GM13976 (cell line): Measurements from ENCODE around the gene SLC10A4.

Experiments
- DNase-seq: peaks from one replicate; pipeline ENCODE4 v3.0.0; 2012; ENCODE audit warnings: low spot score
- in situ Hi-C: fragments of 300-500 bp; cut with MboI; formaldehyde crosslinking; loops from one replicate; pipeline ENCODE4 v1.12.0; 2022; ENCODE audit warnings: low sequenced_read_pairs, mixed read lengths, inconsistent platforms; ENCODE audit not compliant: unreplicated experiment
- TF ChIP-seq, protein P1 (sequence below): IDR thresholded peaks from 2 replicates; pipeline ENCODE4 v1.5.1; 2012; ENCODE audit warnings: borderline replicate concordance, mild to moderate bottlenecking; ENCODE audit not compliant: insufficient read depth; ENCODE audit errors: extremely low read depth, missing control alignments, control extremely low read depth

The SLC10A4 gene

DNA sequence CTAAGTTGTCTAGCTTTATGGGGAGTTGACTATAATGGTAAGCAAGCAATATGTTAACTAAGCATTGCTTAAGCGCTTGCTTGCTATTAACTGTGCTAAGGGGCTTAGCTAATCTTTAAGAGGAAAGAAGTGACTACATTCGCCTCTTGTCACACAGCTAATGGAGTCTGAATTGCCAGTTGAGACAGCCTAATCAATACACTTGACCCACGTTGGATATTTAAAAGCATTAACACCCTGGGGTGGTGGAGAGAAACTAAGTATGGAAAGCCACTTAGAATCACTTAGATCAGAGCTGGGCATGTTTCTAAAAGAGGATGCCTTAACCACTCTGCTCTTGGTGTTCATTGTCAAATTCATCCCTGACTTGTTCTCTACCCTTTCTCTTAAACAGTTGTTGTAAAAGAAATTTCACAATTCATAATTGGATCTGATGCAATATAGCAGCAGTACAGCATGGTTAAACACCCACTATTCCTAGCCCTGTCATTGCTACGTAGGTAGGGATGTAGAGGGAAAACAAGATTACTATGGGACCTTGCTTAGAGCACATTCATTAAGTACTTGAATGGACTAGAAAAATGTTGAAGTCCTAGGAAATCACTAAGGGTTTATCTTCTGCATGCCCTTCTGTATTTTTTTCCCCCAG is 10.4 kb downstream of the SLC10A4 start:
- no peak for DNase-seq
- in situ Hi-C loops = loop anchor here (10.0 kb wide), 1 partner anchor 59 kb away; no protein-coding TSS in a partner anchor
- TF ChIP-seq, protein P1, sequence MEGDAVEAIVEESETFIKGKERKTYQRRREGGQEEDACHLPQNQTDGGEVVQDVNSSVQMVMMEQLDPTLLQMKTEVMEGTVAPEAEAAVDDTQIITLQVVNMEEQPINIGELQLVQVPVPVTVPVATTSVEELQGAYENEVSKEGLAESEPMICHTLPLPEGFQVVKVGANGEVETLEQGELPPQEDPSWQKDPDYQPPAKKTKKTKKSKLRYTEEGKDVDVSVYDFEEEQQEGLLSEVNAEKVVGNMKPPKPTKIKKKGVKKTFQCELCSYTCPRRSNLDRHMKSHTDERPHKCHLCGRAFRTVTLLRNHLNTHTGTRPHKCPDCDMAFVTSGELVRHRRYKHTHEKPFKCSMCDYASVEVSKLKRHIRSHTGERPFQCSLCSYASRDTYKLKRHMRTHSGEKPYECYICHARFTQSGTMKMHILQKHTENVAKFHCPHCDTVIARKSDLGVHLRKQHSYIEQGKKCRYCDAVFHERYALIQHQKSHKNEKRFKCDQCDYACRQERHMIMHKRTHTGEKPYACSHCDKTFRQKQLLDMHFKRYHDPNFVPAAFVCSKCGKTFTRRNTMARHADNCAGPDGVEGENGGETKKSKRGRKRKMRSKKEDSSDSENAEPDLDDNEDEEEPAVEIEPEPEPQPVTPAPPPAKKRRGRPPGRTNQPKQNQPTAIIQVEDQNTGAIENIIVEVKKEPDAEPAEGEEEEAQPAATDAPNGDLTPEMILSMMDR = no peak

DNA sequence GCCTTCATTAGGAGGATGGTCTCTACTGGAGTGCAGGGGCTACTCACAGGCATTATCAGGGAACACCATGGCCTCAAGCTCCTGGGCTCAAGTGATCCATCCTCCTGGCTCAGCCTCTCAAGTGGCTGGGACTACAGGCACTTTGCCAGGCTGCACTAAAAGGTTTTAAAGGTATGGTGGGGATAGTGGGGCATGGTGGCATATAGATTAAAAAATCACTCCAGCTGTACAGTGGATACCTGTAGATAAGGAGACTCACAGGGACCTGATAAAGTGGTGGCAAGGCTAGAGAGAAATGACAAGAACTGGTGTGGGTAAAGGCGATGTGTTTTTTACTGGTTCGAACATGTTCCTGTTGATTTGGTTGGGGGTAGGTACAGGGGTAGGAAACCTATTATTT is 12.8 kb downstream of the SLC10A4 start:
- in situ Hi-C loops = loop anchor here (10.0 kb wide), 1 partner anchor 61 kb away; no protein-coding TSS in a partner anchor
- no peak for DNase-seq
- TF ChIP-seq, protein P1 = no peak

DNA sequence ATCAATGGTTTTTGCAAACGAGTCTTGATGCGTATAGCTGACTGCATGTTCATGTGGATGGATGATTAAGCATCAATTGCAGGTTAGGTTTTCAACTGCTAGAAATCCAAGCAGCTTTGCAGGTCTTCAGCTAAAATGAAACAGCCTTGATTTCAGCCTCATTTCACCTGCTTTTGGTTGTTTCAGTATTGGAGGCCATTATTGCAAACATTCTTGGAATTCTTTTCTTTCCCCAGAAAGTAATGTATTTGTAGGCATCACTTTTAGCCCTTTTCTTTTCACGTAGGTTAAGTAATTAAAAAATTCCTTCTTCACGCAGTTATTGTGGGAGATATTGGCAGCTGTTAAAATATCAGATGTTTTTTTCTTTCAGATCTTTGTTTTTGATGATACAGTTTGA is 15.8 kb downstream of the SLC10A4 start:
- in situ Hi-C loops = loop anchor here (10.0 kb wide), 1 partner anchor 64 kb away; no protein-coding TSS in a partner anchor
- no peak for DNase-seq
- TF ChIP-seq, protein P1 = no peak

DNA sequence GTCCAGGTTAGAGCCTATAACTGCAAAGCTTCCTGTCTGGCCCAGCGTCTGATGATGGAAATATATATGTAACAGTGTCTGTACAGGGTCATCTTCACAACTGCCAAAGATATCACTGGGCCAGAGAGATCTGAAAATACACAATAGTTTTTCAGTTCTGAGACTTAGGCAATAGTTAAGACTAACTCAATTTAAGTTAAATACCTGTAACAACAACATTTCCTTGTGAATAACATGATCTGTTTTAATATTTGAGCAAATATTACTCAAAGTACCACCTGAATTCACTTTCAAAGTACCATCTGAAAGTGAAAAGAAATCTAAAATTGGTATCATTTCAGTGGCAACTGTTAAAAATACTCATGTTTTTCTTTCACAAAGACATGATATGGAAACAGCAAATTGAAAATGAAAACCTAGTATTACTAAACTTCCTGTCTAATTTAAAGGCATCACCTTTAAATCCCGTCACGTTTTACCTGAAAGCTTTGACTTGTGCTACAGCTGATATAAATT is 16.5 kb downstream of the SLC10A4 start:
- no peak for DNase-seq
- TF ChIP-seq, protein P1 = no peak
- in situ Hi-C loops = loop anchor here (10.0 kb wide), 1 partner anchor 65 kb away; no protein-coding TSS in a partner anchor

DNA sequence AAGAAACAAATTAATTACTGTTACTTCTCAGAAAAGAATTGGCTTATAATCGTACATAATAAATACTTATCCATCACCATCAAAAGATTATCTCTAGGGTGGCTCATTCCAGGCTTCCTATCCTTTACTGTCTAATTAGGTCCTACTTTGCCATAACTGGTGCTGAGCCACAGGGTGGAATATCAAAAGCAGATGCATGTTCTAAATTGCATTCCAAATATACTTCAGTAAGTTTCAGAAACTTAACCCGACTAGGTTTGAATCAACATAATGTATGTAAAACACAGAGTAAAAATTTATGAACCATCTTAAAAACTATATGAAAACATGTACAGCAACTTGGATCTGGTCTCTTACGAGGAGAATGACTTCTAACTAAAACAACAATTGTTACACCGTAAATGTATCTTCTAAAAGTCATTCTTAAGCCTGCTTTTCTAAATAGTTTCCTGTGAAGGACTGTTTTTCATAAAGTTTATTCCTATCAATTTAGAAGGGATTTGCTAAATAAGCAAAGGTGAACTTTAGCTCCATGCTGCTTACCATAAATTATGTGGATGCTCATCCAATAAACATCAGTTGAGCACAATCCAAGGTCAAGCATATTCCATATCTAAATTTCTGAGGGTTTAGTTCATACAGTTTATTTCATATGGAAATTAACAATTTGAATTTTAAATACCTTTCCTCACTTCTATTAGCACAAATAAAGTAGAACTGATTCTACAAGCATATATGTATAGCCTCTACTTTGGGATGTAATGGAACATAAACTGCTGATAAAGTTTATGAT is 20.3 kb downstream of the SLC10A4 start:
- in situ Hi-C loops = no loop called here
- DNase-seq = no peak
- TF ChIP-seq, protein P1 = no peak

DNA sequence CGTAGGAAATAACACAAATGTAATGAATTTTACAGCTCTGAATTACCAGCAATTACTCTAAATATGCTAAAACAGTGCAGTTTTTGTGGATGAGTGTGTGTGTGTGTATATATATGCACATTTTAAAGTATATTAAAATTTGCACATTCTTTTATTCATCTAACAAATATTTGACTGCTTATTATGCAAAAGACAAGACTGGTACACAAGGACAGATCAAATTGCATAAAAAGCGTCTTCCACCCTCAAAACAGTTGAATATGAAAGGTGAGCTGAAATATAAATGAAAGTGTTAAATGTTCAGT is 20.8 kb downstream of the SLC10A4 start:
- TF ChIP-seq, protein P1 = no peak

More for the DNA sequence above, 20.8 kb downstream of the SLC10A4 start:
- DNase-seq = no peak
- in situ Hi-C loops = no loop called here
